Measurements from ENCODE around the gene SLC24A4. TPM values are rescaled to one million over a fixed set of nuclear protein-coding genes. Genes with fewer than 3 reads are reported as not detected.

SLC24A4 gene
- total RNA-seq, 2 donors from 2014 or later = 2.7 to 4.4 TPM

DNA sequence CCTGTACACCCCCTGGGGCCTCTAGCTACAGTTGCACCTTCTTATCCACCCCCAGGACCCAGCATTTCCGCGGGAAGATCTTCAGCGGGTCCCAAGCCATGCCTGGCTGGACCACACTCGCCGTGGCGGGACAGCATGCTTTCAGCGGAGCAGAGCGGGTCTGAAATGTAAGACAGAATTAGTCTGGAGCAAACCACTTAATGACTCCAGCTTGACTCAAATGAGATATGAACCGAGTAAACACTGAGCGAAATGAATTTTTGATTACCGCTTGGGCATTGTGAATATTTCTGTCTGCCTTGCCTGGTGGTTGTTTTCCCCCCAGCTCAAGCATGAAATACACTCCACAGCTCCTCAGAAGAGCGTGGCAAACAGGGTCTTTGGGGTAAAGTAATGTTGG, 60.8 kb downstream of the SLC24A4 start:
- ATAC-seq (ENCODE audit: insufficient number of reproducible peaks, low FRiP score, low read depth) = no peak
- H3K27ac ChIP-seq = no peak overlapping the region
- no peaks in the 10 kb centered on the region for H3K36me3 ChIP-seq
- DNase-seq (ENCODE audit: low spot score) = no peak
- H3K4me1 ChIP-seq (ENCODE audit: control insufficient read depth in 1 of 2, low read depth in 2 of 2) = no peaks in the 10 kb centered on the region
- TF ChIP-seq, protein P1, sequence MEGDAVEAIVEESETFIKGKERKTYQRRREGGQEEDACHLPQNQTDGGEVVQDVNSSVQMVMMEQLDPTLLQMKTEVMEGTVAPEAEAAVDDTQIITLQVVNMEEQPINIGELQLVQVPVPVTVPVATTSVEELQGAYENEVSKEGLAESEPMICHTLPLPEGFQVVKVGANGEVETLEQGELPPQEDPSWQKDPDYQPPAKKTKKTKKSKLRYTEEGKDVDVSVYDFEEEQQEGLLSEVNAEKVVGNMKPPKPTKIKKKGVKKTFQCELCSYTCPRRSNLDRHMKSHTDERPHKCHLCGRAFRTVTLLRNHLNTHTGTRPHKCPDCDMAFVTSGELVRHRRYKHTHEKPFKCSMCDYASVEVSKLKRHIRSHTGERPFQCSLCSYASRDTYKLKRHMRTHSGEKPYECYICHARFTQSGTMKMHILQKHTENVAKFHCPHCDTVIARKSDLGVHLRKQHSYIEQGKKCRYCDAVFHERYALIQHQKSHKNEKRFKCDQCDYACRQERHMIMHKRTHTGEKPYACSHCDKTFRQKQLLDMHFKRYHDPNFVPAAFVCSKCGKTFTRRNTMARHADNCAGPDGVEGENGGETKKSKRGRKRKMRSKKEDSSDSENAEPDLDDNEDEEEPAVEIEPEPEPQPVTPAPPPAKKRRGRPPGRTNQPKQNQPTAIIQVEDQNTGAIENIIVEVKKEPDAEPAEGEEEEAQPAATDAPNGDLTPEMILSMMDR (IDR thresholded peaks at IDR 0.05) = no peak
- H3K9me3 ChIP-seq = no peaks in the 10 kb centered on the region
- no peaks in the 10 kb centered on the region for H3K27me3 ChIP-seq (replicated peaks; ENCODE audit: insufficient read depth)
- H3K4me3 ChIP-seq = no peak overlapping the region

DNA sequence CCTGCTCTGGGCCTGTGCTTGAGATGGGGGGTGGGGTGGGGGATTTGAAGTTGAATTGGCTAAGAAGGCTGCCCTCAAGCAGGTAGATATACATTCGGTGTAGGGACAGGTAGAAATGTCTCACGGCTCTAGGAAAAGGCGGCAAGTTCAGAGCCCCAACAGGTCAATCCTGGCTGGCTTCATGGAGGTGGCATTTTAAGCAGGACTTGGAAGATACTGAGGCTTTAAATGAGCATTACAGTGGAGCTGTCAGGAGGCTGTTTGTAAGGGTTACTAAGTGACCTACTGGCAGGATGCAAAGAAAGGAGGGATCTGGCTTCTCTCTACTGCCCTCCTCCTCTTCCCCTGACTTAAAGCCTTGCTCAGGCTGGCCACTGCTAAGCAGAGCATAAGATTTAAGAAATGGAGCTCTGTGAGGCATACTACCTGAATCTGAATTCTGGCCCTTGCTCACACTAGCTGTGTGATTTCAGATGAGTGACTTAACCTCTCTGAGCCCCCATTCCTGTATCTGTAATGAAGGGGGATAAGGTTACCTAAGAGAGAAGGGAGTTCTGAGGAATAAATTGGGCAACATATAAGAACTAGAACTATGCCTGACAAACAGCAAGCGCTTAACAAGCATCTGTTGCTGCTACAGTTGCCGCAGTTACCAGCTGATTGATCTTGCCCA, 61.6 kb downstream of the SLC24A4 start:
- TF ChIP-seq, protein P1 (IDR thresholded peaks at IDR 0.05) = no peak
- H3K27me3 ChIP-seq (replicated peaks; ENCODE audit: insufficient read depth) = no peaks in the 10 kb centered on the region
- DNase-seq (ENCODE audit: low spot score) (no peak), ATAC-seq (ENCODE audit: insufficient number of reproducible peaks, low FRiP score, low read depth) (no peak)
- H3K36me3 ChIP-seq = no peaks in the 10 kb centered on the region
- H3K4me3 ChIP-seq = no peak overlapping the region
- no peaks in the 10 kb centered on the region for H3K4me1 ChIP-seq (ENCODE audit: control insufficient read depth in 1 of 2, low read depth in 2 of 2)
- H3K27ac ChIP-seq = no peak overlapping the region
- H3K9me3 ChIP-seq = no peaks in the 10 kb centered on the region

DNA sequence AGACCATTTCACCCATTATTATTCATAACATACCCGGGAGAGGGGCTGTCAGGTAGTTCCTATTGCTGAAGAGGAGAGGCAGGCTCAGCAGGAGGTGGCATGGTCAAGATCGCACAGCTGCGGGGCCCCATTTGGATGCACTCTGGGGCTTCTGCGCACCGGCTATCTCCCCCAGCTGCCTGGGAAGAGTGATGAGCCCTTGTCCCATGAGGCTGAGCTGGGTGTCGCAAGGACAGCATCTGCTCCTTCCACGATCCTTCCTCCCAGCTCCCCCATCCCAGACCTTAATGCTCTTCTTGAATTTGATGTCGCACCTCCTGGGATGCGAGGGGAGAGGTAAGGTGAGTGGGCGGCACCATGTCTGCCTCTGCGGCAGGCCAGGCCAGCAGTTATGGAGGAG, 62.6 kb downstream of the SLC24A4 start:
- no peaks in the 10 kb centered on the region for H3K27me3 ChIP-seq (replicated peaks; ENCODE audit: insufficient read depth)
- H3K36me3 ChIP-seq = no peaks in the 10 kb centered on the region
- no peaks in the 10 kb centered on the region for H3K4me1 ChIP-seq (ENCODE audit: control insufficient read depth in 1 of 2, low read depth in 2 of 2)
- ATAC-seq (ENCODE audit: insufficient number of reproducible peaks, low FRiP score, low read depth) = no peak
- no peak for DNase-seq (ENCODE audit: low spot score)
- H3K9me3 ChIP-seq = no peaks in the 10 kb centered on the region
- TF ChIP-seq, protein P1 (IDR thresholded peaks at IDR 0.05) = no peak
- H3K27ac ChIP-seq = no peak overlapping the region
- H3K4me3 ChIP-seq = no peak overlapping the region

DNA sequence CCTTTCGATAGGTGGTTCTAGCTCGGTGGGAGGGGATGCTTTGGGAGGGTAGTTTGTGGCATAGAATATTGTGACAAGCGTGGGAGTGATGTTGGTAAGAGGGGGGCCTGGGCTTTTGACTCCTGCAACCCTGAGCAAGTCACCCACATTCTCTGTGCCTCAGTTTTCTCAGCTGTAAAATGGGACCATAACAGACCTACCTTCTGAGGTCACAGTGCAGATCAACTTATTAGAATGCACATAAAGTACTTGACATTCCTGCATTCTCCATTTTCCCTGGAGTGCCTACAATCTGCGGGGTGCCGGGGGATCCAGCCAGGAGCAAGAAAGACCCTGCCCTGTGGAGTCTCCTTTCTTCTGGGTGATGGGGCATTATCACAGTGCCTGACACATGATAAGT, 63.2 kb downstream of the SLC24A4 start:
- H3K4me1 ChIP-seq (ENCODE audit: control insufficient read depth in 1 of 2, low read depth in 2 of 2) = no peaks in the 10 kb centered on the region
- TF ChIP-seq, protein P1 (IDR thresholded peaks at IDR 0.05) = no peak
- H3K36me3 ChIP-seq = no peaks in the 10 kb centered on the region
- H3K27ac ChIP-seq = no peak overlapping the region
- ATAC-seq (ENCODE audit: insufficient number of reproducible peaks, low FRiP score, low read depth) (no peak), DNase-seq (ENCODE audit: low spot score) (no peak)
- H3K27me3 ChIP-seq (replicated peaks; ENCODE audit: insufficient read depth) = no peaks in the 10 kb centered on the region
- no peaks in the 10 kb centered on the region for H3K9me3 ChIP-seq
- H3K4me3 ChIP-seq = no peak overlapping the region

DNA sequence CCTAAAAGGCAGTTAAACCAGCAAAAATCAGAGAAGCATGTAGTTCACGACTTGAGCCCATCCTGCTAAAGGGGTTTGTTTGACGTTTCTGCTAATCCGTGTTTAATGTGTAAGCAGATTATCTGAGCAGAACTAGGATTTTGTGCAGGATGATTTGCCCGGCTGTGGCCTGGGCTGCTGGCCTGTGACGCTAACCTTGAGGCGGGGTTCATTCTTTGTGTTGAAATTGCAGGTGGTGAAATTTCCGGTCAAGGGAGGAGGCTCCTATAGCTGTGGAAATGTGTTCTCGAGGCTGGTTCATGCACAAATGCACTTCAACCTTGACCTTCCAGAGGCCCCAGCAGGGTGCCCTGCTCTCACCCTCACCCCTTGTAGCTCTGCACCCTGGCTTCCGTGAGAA, 63.7 kb downstream of the SLC24A4 start:
- TF ChIP-seq, protein P1 (IDR thresholded peaks at IDR 0.05) = no peak
- ATAC-seq (ENCODE audit: insufficient number of reproducible peaks, low FRiP score, low read depth) = no peak
- Histone ChIP-seq H3K27ac (no peak overlapping the region), H3K36me3 (no peaks in the 10 kb centered on the region), H3K9me3 (no peaks in the 10 kb centered on the region), H3K4me1 (ENCODE audit: control insufficient read depth in 1 of 2, low read depth in 2 of 2) (no peaks in the 10 kb centered on the region), H3K27me3 (replicated peaks; ENCODE audit: insufficient read depth) (no peaks in the 10 kb centered on the region), H3K4me3 (no peak overlapping the region)
- DNase-seq (ENCODE audit: low spot score) = no peak
